ACC112 (cell line): ENCODE data around the gene UBN1.
"Not testable (repeated sequence)": the region's sequence is repeated elsewhere in the genome, so short reads cannot be mapped to it uniquely, and the experiment has no call there.

Experiments
- H2AFZ ChIP-seq: fragments of 200-600 bp; sonication (generic); one replicate; pipeline ENCODE4 v1.6.0; 2017; ENCODE audit warnings: antibody characterized with exemption, low read length; ENCODE audit not compliant: unreplicated experiment
- H3K27ac ChIP-seq: fragments of 200-600 bp; sonication (generic); 2 replicates; pipeline ENCODE4 v1.5.1; 2014; ENCODE audit warnings: low read depth, mild to moderate bottlenecking, antibody characterized with exemption, low read length, moderate library complexity
- H3K27me3 ChIP-seq: fragments of 200-600 bp; sonication (generic); 2 replicates; pipeline ENCODE4 v1.6.1; 2014; ENCODE audit warnings: mild to moderate bottlenecking, antibody characterized with exemption, low read length, moderate library complexity, mixed read lengths; ENCODE audit not compliant: insufficient read depth
- H3K36me3 ChIP-seq: fragments of 200-600 bp; sonication (generic); 2 replicates; pipeline ENCODE4 v1.6.1; 2016; ENCODE audit warnings: mild to moderate bottlenecking, antibody characterized with exemption, low read length, moderate library complexity, mixed read lengths; ENCODE audit not compliant: insufficient read depth
- H3K4me1 ChIP-seq: fragments of 200-600 bp; sonication (generic); one replicate; pipeline ENCODE4 v1.6.1; 2016; ENCODE audit warnings: low read length, mixed read lengths; ENCODE audit not compliant: insufficient read depth, unreplicated experiment, control insufficient read depth
- H3K4me3 ChIP-seq: fragments of 200-600 bp; sonication (generic); 2 replicates; pipeline ENCODE4 v1.5.1; 2014; ENCODE audit warnings: mild to moderate bottlenecking, low read depth, low read length
- H3K79me2 ChIP-seq: fragments of 200-600 bp; sonication (generic); one replicate; pipeline ENCODE4 v1.6.0; 2016; ENCODE audit warnings: low read length; ENCODE audit not compliant: control insufficient read depth, unreplicated experiment, insufficient read depth

Gene UBN1

DNA sequence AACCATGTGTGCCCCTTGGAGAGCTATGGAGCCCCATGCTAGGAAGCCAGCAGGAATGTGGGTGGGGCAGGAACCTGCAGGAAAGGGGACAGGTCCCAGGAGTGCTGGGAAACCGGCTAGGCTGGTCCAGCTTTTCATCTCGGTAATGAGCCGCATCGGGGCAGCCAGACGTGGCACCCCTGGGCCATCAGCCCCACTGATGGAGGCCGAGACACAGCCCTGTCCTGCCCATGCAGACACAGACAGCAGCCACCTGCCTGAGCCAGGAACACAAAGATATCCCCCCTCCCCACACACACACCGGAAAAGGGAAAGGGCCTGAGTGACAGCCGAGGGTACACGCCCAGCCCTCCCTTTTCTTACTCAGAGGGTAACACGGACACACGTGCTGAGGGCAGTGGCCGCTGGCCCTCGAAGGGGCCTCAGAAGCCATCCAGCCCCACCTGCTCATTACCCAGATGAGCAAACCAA lies 71.5 kb downstream of the UBN1 start:
- H3K36me3 ChIP-seq, result no peaks in the 10 kb centered on the region

GRCh38 chr16:4920826-4921225 lies 73.5 kb downstream of the UBN1 start:
- Histone ChIP-seq H3K36me3 (no peaks in the 10 kb centered on the region), H3K4me1 (peaks cover 11% of the 10 kb centered on the region), H3K4me3 (no peak overlapping the region), H2AFZ (no peak overlapping the region), H3K27ac (no peak overlapping the region), H3K79me2 (no peaks in the 10 kb centered on the region), H3K27me3 (no peaks in the 10 kb centered on the region)

More for the DNA sequence above, 71.5 kb downstream of the UBN1 start:
- Histone ChIP-seq H2AFZ (no peak overlapping the region), H3K4me3 (no peak overlapping the region), H3K27me3 (no peaks in the 10 kb centered on the region), H3K27ac (no peak overlapping the region), H3K4me1 (peaks cover 21% of the 10 kb centered on the region), H3K79me2 (no peaks in the 10 kb centered on the region)

GRCh38 chr16:4922721-4923342 lies 75.6 kb downstream of the UBN1 start:
- no peak overlapping the region for H3K4me3 ChIP-seq
- no peak overlapping the region for H3K27ac ChIP-seq
- H3K79me2 ChIP-seq, result no peaks in the 10 kb centered on the region
- H2AFZ ChIP-seq, result no peak overlapping the region
- H3K36me3 ChIP-seq, result peaks cover 7% of the 10 kb centered on the region
- H3K4me1 ChIP-seq, result no peaks in the 10 kb centered on the region
- H3K27me3 ChIP-seq, result no peaks in the 10 kb centered on the region

DNA sequence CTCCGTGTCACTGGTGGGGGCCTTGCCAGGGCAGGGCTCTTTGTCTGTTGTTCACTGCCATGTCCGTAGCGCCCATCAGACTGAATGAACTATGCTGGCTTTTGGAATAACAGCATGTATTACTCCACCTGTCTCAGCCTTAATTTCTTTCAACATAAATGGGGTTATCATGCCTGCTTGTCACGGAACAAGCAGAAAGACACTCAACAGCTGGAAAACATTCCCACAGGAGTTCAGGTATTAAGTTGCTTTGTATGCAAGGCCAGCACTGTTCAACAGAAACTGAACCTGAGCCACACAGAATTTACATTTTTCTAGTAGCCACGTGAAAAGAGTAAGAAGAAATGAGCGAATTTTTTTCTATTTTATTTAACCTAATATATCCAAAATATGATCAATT lies 76.6 kb downstream of the UBN1 start:
- Histone ChIP-seq H3K4me1 (no peaks in the 10 kb centered on the region), H3K79me2 (no peaks in the 10 kb centered on the region), H2AFZ (no peak overlapping the region), H3K4me3 (no peak overlapping the region), H3K27me3 (no peaks in the 10 kb centered on the region), H3K27ac (no peak overlapping the region), H3K36me3 (peaks cover 7% of the 10 kb centered on the region)

DNA sequence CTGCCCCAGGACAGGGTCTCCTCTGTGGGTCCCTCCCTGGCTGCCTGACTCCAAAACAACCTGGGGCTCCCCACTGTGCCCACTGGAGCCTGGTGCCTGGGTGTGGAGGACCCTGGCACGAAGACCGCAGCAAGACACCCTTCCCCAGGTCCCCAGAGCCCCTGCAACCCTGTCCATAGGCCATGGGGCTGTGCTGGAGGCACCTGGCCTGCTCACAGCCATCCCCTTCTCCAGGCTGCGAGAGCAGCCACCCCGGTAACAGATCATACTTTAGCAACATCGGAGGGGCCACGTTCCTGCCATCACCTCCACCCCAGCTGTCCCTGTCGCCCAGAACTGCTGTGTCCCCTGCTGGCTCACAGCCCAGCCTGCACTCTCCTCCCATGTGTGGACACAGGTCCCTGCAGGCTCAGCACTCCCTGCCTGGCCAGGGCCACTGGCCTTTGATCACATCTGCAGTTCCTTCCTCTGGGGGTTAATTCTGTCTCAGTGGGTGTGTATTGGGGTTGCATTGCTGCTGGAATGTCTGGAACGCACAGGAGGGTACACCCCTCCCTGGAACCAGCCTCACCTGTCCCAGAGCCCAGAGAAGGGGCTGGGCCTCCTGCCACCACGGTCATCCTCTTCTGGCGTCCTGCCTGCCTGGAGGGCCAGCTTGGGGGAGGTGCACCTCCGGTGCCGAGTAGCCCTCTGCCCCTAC lies 77.5 kb downstream of the UBN1 start:
- H3K27ac ChIP-seq, result no peak overlapping the region
- peaks cover 7% of the 10 kb centered on the region for H3K36me3 ChIP-seq
- no peaks in the 10 kb centered on the region for H3K27me3 ChIP-seq
- H3K4me1 ChIP-seq, result no peaks in the 10 kb centered on the region
- H3K79me2 ChIP-seq, result no peaks in the 10 kb centered on the region
- no peak overlapping the region for H2AFZ ChIP-seq
- no peak overlapping the region for H3K4me3 ChIP-seq

- Histone ChIP-seq H2AFZ (no peak overlapping the region), H3K4me3 (no peak overlapping the region), H3K27me3 (no peaks in the 10 kb centered on the region), H3K4me1 (no peaks in the 10 kb centered on the region), H3K79me2 (no peaks in the 10 kb centered on the region), H3K36me3 (peaks cover 7% of the 10 kb centered on the region), H3K27ac (no peak overlapping the region)
Observed at GRCh38 chr16:4925293-4925607, 78.0 kb downstream of the UBN1 start.

- H3K27me3 ChIP-seq, result no peaks in the 10 kb centered on the region
- H3K36me3 ChIP-seq, result peaks cover 7% of the 10 kb centered on the region
- no peaks in the 10 kb centered on the region for H3K79me2 ChIP-seq
- no peak overlapping the region for H2AFZ ChIP-seq
- no peak overlapping the region for H3K4me3 ChIP-seq
- H3K4me1 ChIP-seq, result no peaks in the 10 kb centered on the region
- no peak overlapping the region for H3K27ac ChIP-seq
Observed at GRCh38 chr16:4925791-4926190, 78.5 kb downstream of the UBN1 start.

GRCh38 chr16:4926928-4927327 lies 79.6 kb downstream of the UBN1 start:
- H3K4me1 ChIP-seq, result no peaks in the 10 kb centered on the region
- no peak overlapping the region for H3K27ac ChIP-seq
- no peak overlapping the region for H3K4me3 ChIP-seq
- peaks cover 7% of the 10 kb centered on the region for H3K36me3 ChIP-seq
- no peaks in the 10 kb centered on the region for H3K79me2 ChIP-seq
- no peaks in the 10 kb centered on the region for H3K27me3 ChIP-seq
- H2AFZ ChIP-seq, result no peak overlapping the region

DNA sequence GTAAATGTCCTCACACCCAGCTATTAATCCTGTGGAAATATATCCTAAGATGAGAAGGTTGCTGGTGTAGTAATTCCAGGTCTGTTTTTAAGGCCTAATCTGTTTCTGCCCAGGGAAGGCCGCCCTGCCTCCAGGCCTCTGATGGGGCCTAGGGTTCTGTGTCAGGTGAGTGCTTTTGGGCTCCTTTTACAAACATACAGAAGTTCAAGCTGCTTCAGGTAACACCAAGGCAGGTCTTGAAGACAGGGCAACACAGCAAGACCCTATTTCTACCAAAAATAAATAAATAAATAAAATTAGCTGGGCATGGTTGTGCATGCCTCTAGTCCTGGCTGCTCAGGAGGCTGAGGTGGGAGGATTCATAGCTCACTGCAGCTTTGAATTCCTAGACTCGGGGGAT lies 80.4 kb downstream of the UBN1 start:
- H3K79me2 ChIP-seq, result no peaks in the 10 kb centered on the region
- no peak overlapping the region for H3K27ac ChIP-seq
- H3K4me3 ChIP-seq, result no peak overlapping the region
- H3K4me1 ChIP-seq, result no peaks in the 10 kb centered on the region
- no peaks in the 10 kb centered on the region for H3K27me3 ChIP-seq
- H3K36me3 ChIP-seq, result peaks cover 7% of the 10 kb centered on the region
- H2AFZ ChIP-seq, result no peak overlapping the region

GRCh38 chr16:4928227-4928626 lies 80.9 kb downstream of the UBN1 start:
- H3K36me3 ChIP-seq, result peaks cover 7% of the 10 kb centered on the region
- H2AFZ ChIP-seq, result no peak overlapping the region
- no peak overlapping the region for H3K27ac ChIP-seq

GRCh38 chr16:4929619-4930018 lies 82.3 kb downstream of the UBN1 start:
- not testable (repeated sequence) for H3K27ac ChIP-seq, H3K79me2 ChIP-seq, H3K27me3 ChIP-seq, H3K36me3 ChIP-seq, H2AFZ ChIP-seq, H3K4me3 ChIP-seq, H3K4me1 ChIP-seq

More at GRCh38 chr16:4928227-4928626, 80.9 kb downstream of the UBN1 start:
- Histone ChIP-seq H3K4me3 (no peak overlapping the region), H3K4me1 (no peaks in the 10 kb centered on the region), H3K79me2 (no peaks in the 10 kb centered on the region), H3K27me3 (no peaks in the 10 kb centered on the region)
